GM21723 (cell line): Measurements from ENCODE around the gene CLPTM1L.

Experiments
- ATAC-seq: cut with Tn5 transposase; IDR thresholded peaks from one replicate; pipeline ENCODE4 v1.9.1; 2021; ENCODE audit warnings: mild to moderate bottlenecking, moderate library complexity; ENCODE audit not compliant: unreplicated experiment

The CLPTM1L gene

GRCh38 chr5:1344975-1345838 lies at the start of gene CLPTM1L:
CLPTM1L (minus strand) TSS chr5:1345099; CDS start chr5:1344841, 258 bp downstream.
- peak; percentile 80 for ATAC-seq

- no peak for ATAC-seq
Measured at GRCh38 chr5:1393571-1394501, 48.9 kb upstream of the CLPTM1L start.

- no peak for ATAC-seq
Measured at GRCh38 chr5:1392801-1393565, 48.1 kb upstream of the CLPTM1L start.

- ATAC-seq: no peak
Measured at GRCh38 chr5:1392261-1392660, 47.4 kb upstream of the CLPTM1L start.

GRCh38 chr5:1391691-1392090 lies 46.8 kb upstream of the CLPTM1L start:
- ATAC-seq: no peak

- ATAC-seq: no peak
Measured at GRCh38 chr5:1390861-1391600, 46.1 kb upstream of the CLPTM1L start.

GRCh38 chr5:1390333-1390732 lies 45.4 kb upstream of the CLPTM1L start:
- no peak for ATAC-seq

GRCh38 chr5:1388383-1388967 lies 43.6 kb upstream of the CLPTM1L start:
- no peak for ATAC-seq

- ATAC-seq: no peak
Measured at GRCh38 chr5:1387876-1388275, 43.0 kb upstream of the CLPTM1L start.

- ATAC-seq: no peak
Measured at GRCh38 chr5:1387059-1387755, 42.3 kb upstream of the CLPTM1L start.

GRCh38 chr5:1386274-1386717 lies 41.4 kb upstream of the CLPTM1L start:
- peak; percentile 55 for ATAC-seq

- ATAC-seq: peak; percentile 95
Measured at GRCh38 chr5:1385395-1386273, 40.7 kb upstream of the CLPTM1L start.

- no peak for ATAC-seq
Measured at GRCh38 chr5:1384521-1384920, 39.6 kb upstream of the CLPTM1L start.

GRCh38 chr5:1383886-1384401 lies 39.0 kb upstream of the CLPTM1L start:
- no peak for ATAC-seq

GRCh38 chr5:1383344-1383743 lies 38.4 kb upstream of the CLPTM1L start:
- ATAC-seq: no peak

- ATAC-seq: no peak
Measured at GRCh38 chr5:1382248-1382700, 37.4 kb upstream of the CLPTM1L start.

- ATAC-seq: no peak
Measured at GRCh38 chr5:1381370-1382247, 36.7 kb upstream of the CLPTM1L start.
